Measurements from ENCODE around the gene WNT8A.

WNT8A gene

DNA sequence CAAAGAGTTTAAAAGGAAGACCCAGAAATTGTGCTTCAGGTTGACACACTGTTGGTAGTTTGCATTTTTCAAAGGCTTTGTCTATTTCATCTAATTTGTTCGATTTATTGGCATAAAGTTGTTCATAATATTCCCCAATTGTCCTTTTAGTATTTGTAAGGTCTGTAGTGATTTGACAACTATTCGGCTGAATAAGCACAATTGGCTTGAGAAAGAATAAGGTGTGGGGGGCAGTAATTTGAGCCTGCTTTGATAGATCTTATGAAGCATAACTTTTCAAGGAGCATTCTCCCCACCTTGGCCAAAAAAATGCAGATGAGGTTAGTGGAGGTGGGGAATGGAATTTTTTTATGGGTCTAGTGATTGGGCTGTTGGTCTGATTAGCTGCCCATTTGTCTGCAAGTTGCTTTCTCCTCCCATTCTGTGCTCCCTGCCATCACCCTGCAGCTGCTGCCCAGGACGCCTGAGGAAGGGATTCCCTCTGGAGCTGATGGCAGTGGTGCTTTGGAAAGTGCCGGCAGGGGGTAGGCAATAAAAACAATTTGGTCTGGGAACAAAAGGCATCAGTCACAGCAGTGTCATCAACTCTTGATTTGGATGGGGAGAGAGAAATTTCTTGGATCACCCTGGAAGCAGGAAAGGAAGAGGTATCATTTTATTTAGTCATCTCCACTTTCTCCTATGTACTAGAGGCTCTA is 26.6 kb downstream of the WNT8A start:
- no peak overlapping the region for H3K9ac ChIP-seq (ENCODE audit: low read length in 2 of 2)
- no peaks in the 10 kb centered on the region for H3K36me3 ChIP-seq (ENCODE audit: control insufficient read depth in 2 of 2, insufficient read depth in 2 of 2, low read length in 2 of 2)

DNA sequence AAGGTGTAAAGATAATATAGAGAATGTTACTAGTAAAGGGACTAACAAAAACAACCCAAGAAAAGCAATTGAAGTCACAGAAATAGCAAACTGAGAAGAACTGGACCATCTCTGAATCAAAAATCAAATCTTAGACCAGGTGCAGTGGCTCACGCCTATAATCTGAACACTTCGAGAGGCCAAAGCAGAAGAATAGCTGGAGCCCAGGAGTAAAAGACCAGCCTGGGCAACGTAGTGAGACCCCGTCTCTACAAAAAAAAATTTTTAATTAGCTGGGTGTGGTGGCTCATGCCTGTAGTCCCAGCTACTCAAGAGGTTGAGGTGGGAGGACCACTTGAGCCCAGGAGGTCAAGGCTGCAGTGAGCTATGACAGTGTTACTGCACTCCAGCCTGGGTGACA is 27.3 kb downstream of the WNT8A start:
- Histone ChIP-seq H3K9ac (ENCODE audit: low read length in 2 of 2) (no peak overlapping the region), H3K27me3 (ENCODE audit: control insufficient read depth in 1 of 2, insufficient read depth in 2 of 2, low read length in 2 of 2) (no peaks in the 10 kb centered on the region), H3K4me3 (ENCODE audit: low read length in 2 of 2) (no peak overlapping the region), H3K36me3 (ENCODE audit: control insufficient read depth in 2 of 2, insufficient read depth in 2 of 2, low read length in 2 of 2) (no peaks in the 10 kb centered on the region), H3K27ac (ENCODE audit: low read length) (no peak overlapping the region), H3K9me3 (ENCODE audit: control insufficient read depth in 2 of 2, low read length in 2 of 2) (no peaks in the 10 kb centered on the region), H3K4me1 (ENCODE audit: control insufficient read depth, insufficient read depth, low read length) (no peaks in the 10 kb centered on the region)

More for the DNA sequence above, 26.6 kb downstream of the WNT8A start:
- no peaks in the 10 kb centered on the region for H3K27me3 ChIP-seq (ENCODE audit: control insufficient read depth in 1 of 2, insufficient read depth in 2 of 2, low read length in 2 of 2)
- H3K9me3 ChIP-seq (ENCODE audit: control insufficient read depth in 2 of 2, low read length in 2 of 2): no peaks in the 10 kb centered on the region
- H3K4me1 ChIP-seq (ENCODE audit: control insufficient read depth, insufficient read depth, low read length): no peaks in the 10 kb centered on the region
- no peak overlapping the region for H3K4me3 ChIP-seq (ENCODE audit: low read length in 2 of 2)
- H3K27ac ChIP-seq (ENCODE audit: low read length): no peak overlapping the region

DNA sequence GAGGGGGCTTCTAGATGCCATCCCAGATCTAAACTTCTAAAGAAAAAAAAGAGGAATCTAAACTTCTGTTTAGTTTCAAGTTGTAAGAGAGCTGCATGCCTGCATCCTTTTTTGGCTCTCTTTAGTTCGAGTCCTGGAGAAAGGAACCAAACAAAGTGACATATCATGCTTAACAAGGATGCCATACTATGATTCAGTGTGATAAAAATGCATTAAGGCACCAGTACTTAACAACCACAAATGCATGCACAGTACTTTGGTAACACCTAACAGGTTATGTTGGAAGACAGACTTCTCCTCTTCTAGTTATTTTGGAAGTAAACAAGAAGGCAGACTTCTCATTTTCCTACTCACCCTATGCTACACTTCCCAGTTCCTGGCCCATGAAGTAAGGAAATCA is 28.1 kb downstream of the WNT8A start:
- Histone ChIP-seq H3K4me1 (ENCODE audit: control insufficient read depth, insufficient read depth, low read length) (no peaks in the 10 kb centered on the region), H3K27ac (ENCODE audit: low read length) (no peak overlapping the region), H3K27me3 (ENCODE audit: control insufficient read depth in 1 of 2, insufficient read depth in 2 of 2, low read length in 2 of 2) (no peaks in the 10 kb centered on the region), H3K36me3 (ENCODE audit: control insufficient read depth in 2 of 2, insufficient read depth in 2 of 2, low read length in 2 of 2) (no peaks in the 10 kb centered on the region), H3K9me3 (ENCODE audit: control insufficient read depth in 2 of 2, low read length in 2 of 2) (no peaks in the 10 kb centered on the region), H3K9ac (ENCODE audit: low read length in 2 of 2) (no peak overlapping the region), H3K4me3 (ENCODE audit: low read length in 2 of 2) (peak overlapping the region in 1 of 2 donors; percentile 0)

DNA sequence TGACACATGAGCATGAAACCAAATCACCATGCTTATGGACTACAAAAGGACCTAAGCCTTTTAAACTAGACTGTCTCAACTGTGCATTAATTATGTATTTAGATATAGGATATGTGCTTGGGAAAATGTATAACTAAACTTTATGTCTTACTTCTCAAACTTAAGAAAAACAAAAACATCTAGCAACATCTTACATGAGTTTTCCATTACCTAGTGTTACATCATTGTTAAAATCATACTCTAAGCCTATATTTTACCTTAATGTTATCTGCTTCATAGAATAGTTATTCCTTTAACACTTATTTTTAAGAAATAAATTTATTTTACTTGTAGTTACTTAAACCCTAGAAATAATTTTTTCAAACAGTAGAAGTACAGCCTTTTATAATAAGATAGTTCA is 31.4 kb downstream of the WNT8A start:
- Histone ChIP-seq H3K4me1 (ENCODE audit: control insufficient read depth, insufficient read depth, low read length) (no peaks in the 10 kb centered on the region), H3K27me3 (ENCODE audit: control insufficient read depth in 1 of 2, insufficient read depth in 2 of 2, low read length in 2 of 2) (no peaks in the 10 kb centered on the region), H3K9ac (ENCODE audit: low read length in 2 of 2) (no peak overlapping the region), H3K9me3 (ENCODE audit: control insufficient read depth in 2 of 2, low read length in 2 of 2) (no peaks in the 10 kb centered on the region), H3K27ac (ENCODE audit: low read length) (no peak overlapping the region), H3K36me3 (ENCODE audit: control insufficient read depth in 2 of 2, insufficient read depth in 2 of 2, low read length in 2 of 2) (no peaks in the 10 kb centered on the region), H3K4me3 (ENCODE audit: low read length in 2 of 2) (no peak overlapping the region)

DNA sequence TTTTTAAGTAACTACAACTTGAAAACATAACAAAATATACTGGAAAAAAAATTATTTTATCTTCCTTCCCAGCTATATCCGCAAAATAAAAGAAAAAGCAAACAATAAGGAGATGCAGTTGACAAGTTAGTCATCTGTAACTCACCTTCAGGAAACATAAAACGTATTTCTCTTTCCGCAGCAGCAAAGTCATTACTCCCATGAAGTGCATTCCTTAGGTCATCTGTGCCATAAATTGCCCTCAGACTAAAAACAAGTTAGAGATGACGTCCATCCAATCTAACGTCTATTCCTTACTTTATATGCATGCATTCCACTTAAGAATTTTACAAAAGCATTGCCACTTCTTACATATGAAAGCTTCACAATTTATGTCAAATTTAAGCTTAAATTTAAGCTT is 44.5 kb downstream of the WNT8A start:
- H3K27me3 ChIP-seq (ENCODE audit: control insufficient read depth in 1 of 2, insufficient read depth in 2 of 2, low read length in 2 of 2): no peaks in the 10 kb centered on the region
- H3K36me3 ChIP-seq (ENCODE audit: control insufficient read depth in 2 of 2, insufficient read depth in 2 of 2, low read length in 2 of 2): no peaks in the 10 kb centered on the region
- H3K9me3 ChIP-seq (ENCODE audit: control insufficient read depth in 2 of 2, low read length in 2 of 2): no peaks in the 10 kb centered on the region
- no peaks in the 10 kb centered on the region for H3K4me1 ChIP-seq (ENCODE audit: control insufficient read depth, insufficient read depth, low read length)
- H3K9ac ChIP-seq (ENCODE audit: low read length in 2 of 2): no peak overlapping the region
- no peak overlapping the region for H3K4me3 ChIP-seq (ENCODE audit: low read length in 2 of 2)
- H3K27ac ChIP-seq (ENCODE audit: low read length): no peak overlapping the region

- Histone ChIP-seq H3K4me3 (ENCODE audit: low read length in 2 of 2) (no peak overlapping the region), H3K27ac (ENCODE audit: low read length) (no peak overlapping the region), H3K36me3 (ENCODE audit: control insufficient read depth in 2 of 2, insufficient read depth in 2 of 2, low read length in 2 of 2) (no peaks in the 10 kb centered on the region), H3K9ac (ENCODE audit: low read length in 2 of 2) (no peak overlapping the region), H3K9me3 (ENCODE audit: control insufficient read depth in 2 of 2, low read length in 2 of 2) (no peaks in the 10 kb centered on the region), H3K4me1 (ENCODE audit: control insufficient read depth, insufficient read depth, low read length) (no peaks in the 10 kb centered on the region), H3K27me3 (ENCODE audit: control insufficient read depth in 1 of 2, insufficient read depth in 2 of 2, low read length in 2 of 2) (no peaks in the 10 kb centered on the region)
Measured at GRCh38 chr5:138129347-138129746, 45.5 kb downstream of the WNT8A start.

GRCh38 chr5:138132543-138132942 is 48.7 kb downstream of the WNT8A start:
- Histone ChIP-seq H3K27me3 (ENCODE audit: control insufficient read depth in 1 of 2, insufficient read depth in 2 of 2, low read length in 2 of 2) (no peaks in the 10 kb centered on the region), H3K4me3 (ENCODE audit: low read length in 2 of 2) (no peak overlapping the region), H3K9me3 (ENCODE audit: control insufficient read depth in 2 of 2, low read length in 2 of 2) (no peaks in the 10 kb centered on the region), H3K4me1 (ENCODE audit: control insufficient read depth, insufficient read depth, low read length) (no peaks in the 10 kb centered on the region), H3K36me3 (ENCODE audit: control insufficient read depth in 2 of 2, insufficient read depth in 2 of 2, low read length in 2 of 2) (no peaks in the 10 kb centered on the region), H3K27ac (ENCODE audit: low read length) (no peak overlapping the region), H3K9ac (ENCODE audit: low read length in 2 of 2) (no peak overlapping the region)

GRCh38 chr5:138138949-138139780 is 55.3 kb downstream of the WNT8A start, which contains the start of gene NME5:
TSS of gene NME5 (minus strand) at chr5:138139428. CDS start at chr5:138138780, 648 bp downstream.
- peaks cover 3% of the 10 kb centered on the region for H3K4me1 ChIP-seq (ENCODE audit: control insufficient read depth, insufficient read depth, low read length)
- H3K9me3 ChIP-seq (ENCODE audit: control insufficient read depth in 2 of 2, low read length in 2 of 2): no peaks in the 10 kb centered on the region
- no peak within 1 kb of the TSS for H3K27ac ChIP-seq (ENCODE audit: low read length)
- peak within 1 kb of the TSS in 1 of 2 donors; percentile 66 for H3K9ac ChIP-seq (ENCODE audit: low read length in 2 of 2)
- H3K36me3 ChIP-seq (ENCODE audit: control insufficient read depth in 2 of 2, insufficient read depth in 2 of 2, low read length in 2 of 2): no peaks in the 10 kb centered on the region
- H3K4me3 ChIP-seq (ENCODE audit: low read length in 2 of 2): peak within 1 kb of the TSS; percentile 69 to 79
- H3K27me3 ChIP-seq (ENCODE audit: control insufficient read depth in 1 of 2, insufficient read depth in 2 of 2, low read length in 2 of 2): no peaks in the 10 kb centered on the region

DNA sequence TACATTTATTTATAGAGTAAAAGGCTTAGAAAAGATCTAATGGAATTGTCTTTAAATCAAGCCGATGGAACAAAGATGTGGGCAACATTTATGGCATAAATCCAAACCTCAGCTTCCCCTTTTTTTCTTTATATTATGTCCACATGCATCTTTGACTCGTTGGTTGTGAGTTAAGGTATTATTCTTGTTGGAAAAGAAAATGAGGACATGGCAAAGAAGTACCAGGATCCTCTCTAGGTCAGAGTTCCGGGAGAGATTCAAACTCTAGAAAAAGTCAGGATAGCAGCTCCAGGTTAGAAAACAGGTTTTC is 55.9 kb downstream of the WNT8A start:
- Histone ChIP-seq H3K36me3 (ENCODE audit: control insufficient read depth in 2 of 2, insufficient read depth in 2 of 2, low read length in 2 of 2) (no peaks in the 10 kb centered on the region), H3K4me3 (ENCODE audit: low read length in 2 of 2) (peak overlapping the region; percentile 69 to 79), H3K27ac (ENCODE audit: low read length) (no peak overlapping the region), H3K9me3 (ENCODE audit: control insufficient read depth in 2 of 2, low read length in 2 of 2) (no peaks in the 10 kb centered on the region), H3K4me1 (ENCODE audit: control insufficient read depth, insufficient read depth, low read length) (peaks cover 3% of the 10 kb centered on the region), H3K9ac (ENCODE audit: low read length in 2 of 2) (no peak overlapping the region), H3K27me3 (ENCODE audit: control insufficient read depth in 1 of 2, insufficient read depth in 2 of 2, low read length in 2 of 2) (no peaks in the 10 kb centered on the region)

DNA sequence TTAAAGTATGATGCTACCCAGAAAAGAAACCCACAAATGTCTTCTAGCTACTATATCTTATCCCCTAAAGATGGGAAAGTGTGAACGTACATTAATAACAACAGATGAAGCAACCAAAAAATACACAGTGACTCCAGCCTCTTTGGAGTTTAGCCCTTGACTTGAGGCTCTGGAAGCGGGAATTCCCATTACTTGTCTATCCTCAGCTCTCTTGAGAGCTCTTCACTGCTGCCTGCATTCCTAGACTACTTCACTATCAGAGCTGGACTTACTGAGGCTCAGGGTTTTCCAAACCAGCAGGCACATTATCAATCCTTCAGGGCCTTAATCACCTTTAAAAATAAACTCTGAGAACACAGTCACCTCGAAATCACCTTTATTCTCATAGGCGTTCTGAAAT is 56.4 kb downstream of the WNT8A start:
- no peak overlapping the region for H3K9ac ChIP-seq (ENCODE audit: low read length in 2 of 2)
- peaks cover 3% of the 10 kb centered on the region for H3K4me1 ChIP-seq (ENCODE audit: control insufficient read depth, insufficient read depth, low read length)
- H3K4me3 ChIP-seq (ENCODE audit: low read length in 2 of 2): no peak overlapping the region
- H3K36me3 ChIP-seq (ENCODE audit: control insufficient read depth in 2 of 2, insufficient read depth in 2 of 2, low read length in 2 of 2): no peaks in the 10 kb centered on the region
- H3K9me3 ChIP-seq (ENCODE audit: control insufficient read depth in 2 of 2, low read length in 2 of 2): no peaks in the 10 kb centered on the region
- no peak overlapping the region for H3K27ac ChIP-seq (ENCODE audit: low read length)
- H3K27me3 ChIP-seq (ENCODE audit: control insufficient read depth in 1 of 2, insufficient read depth in 2 of 2, low read length in 2 of 2): no peaks in the 10 kb centered on the region

Measured in stomach smooth muscle (tissue), 2 donors.